ENCODE measurements around the gene NUDT6. TPM values are rescaled to one million over a fixed set of nuclear protein-coding genes. Genes with fewer than 3 reads are reported as not detected.

Gene NUDT6
- total and polyA plus RNA-seq, 7 experiments from 2014 or later: 0.82 to 7.4 (median 2.4) TPM

GRCh38 chr4:122898370-122899150 is 23.8 kb downstream of the NUDT6 start:
- ATAC-seq: no peak
- no peaks in the 10 kb centered on the region for H3K27me3 ChIP-seq (ENCODE audit: control insufficient read depth in 2 of 2, insufficient read depth in 2 of 2, low read length in 2 of 2)

DNA sequence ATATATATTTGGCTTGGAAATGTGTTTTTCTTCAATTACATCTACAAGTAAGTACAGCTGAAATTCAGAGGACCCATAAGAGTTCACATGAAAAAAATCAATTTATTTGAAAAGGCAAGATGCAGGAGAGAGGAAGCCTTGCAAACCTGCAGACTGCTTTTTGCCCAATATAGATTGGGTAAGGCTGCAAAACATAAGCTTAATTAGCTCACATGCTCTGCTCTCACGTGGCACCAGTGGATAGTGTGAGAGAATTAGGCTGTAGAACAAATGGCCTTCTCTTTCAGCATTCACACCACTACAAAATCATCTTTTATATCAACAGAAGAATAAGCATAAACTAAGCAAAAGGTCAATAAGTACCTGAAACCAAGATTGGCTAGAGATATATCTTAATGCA is 26.1 kb downstream of the NUDT6 start:
- no peaks in the 10 kb centered on the region for H3K9me3 ChIP-seq (ENCODE audit: control insufficient read depth in 2 of 3, low read length in 3 of 3)
- H3K36me3 ChIP-seq (ENCODE audit: control insufficient read depth in 2 of 3, insufficient read depth in 3 of 3, low read length in 3 of 3): no peaks in the 10 kb centered on the region
- H3K4me3 Mint-ChIP-seq: no peak overlapping the region
- ChIA-PET POLR2A (no interaction called here), CTCF (no interaction called here)
- no peak overlapping the region for H3K4me3 ChIP-seq (ENCODE audit: low read length)
- no peak for DNase-seq
- no peaks in the 10 kb centered on the region for H3K4me1 Mint-ChIP-seq
- H3K27me3 Mint-ChIP-seq: no peaks in the 10 kb centered on the region
- H3K27ac ChIP-seq (ENCODE audit: low read depth, low read length): no peak overlapping the region
- intact Hi-C loops (cut with micrococcal nuclease): no loop called here
- H3K4me1 ChIP-seq (ENCODE audit: control insufficient read depth in 2 of 2, insufficient read depth in 2 of 2, low read length in 2 of 2): no peaks in the 10 kb centered on the region
- no peaks in the 10 kb centered on the region for H3K27me3 ChIP-seq (ENCODE audit: control insufficient read depth in 2 of 2, insufficient read depth in 2 of 2, low read length in 2 of 2)
- no peak for ATAC-seq
- no peaks in the 10 kb centered on the region for H3K9me3 Mint-ChIP-seq
- no peak overlapping the region for H3K27ac Mint-ChIP-seq
- peaks cover 0 to 10% (median 8%) of the 10 kb centered on the region in 5 donors for H3K36me3 Mint-ChIP-seq

More at GRCh38 chr4:122898370-122899150, 23.8 kb downstream of the NUDT6 start:
- Histone ChIP-seq H3K36me3 (ENCODE audit: control insufficient read depth in 2 of 3, insufficient read depth in 3 of 3, low read length in 3 of 3) (no peaks in the 10 kb centered on the region), H3K27ac (ENCODE audit: low read depth, low read length) (no peak overlapping the region), H3K4me1 (ENCODE audit: control insufficient read depth in 2 of 2, insufficient read depth in 2 of 2, low read length in 2 of 2) (no peaks in the 10 kb centered on the region), H3K9me3 (ENCODE audit: control insufficient read depth in 2 of 3, low read length in 3 of 3) (no peaks in the 10 kb centered on the region), H3K4me3 (ENCODE audit: low read length) (no peak overlapping the region)
- Mint-ChIP-seq H3K9me3 (no peaks in the 10 kb centered on the region), H3K27ac (no peak overlapping the region), H3K36me3 (peaks cover 0 to 12% (median 6%) of the 10 kb centered on the region in 5 donors), H3K4me1 (no peaks in the 10 kb centered on the region), H3K4me3 (no peak overlapping the region), H3K27me3 (no peaks in the 10 kb centered on the region)
- ChIA-PET POLR2A (no interaction called here), CTCF (no interaction called here)
- intact Hi-C loops (cut with micrococcal nuclease): no loop called here
- DNase-seq: no peak

DNA sequence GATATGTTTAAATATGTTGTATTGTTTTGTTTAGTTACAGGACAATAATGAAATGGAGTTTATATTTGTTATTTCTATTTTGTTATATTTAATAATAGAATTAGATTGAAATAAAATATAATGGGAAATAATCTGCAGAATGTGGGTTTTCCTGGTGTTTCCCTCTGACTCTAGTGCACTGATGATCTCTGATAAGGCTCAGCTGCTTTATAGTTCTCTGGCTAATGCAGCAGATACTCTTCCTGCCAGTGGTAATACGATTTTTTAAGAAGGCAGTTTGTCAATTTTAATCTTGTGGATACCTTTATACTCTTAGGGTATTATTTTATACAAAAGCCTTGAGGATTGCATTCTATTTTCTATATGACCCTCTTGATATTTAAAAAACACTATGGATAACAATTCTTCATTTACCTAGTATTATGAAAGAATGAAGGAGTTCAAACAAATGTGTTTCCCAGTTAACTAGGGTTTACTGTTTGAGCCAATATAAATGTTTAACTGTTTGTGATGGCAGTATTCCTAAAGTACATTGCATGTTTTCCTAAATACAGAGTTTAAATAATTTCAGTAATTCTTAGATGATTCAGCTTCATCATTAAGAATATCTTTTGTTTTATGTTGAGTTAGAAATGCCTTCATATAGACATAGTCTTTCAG is 26.9 kb downstream of the NUDT6 start:
- H3K9me3 Mint-ChIP-seq: no peaks in the 10 kb centered on the region
- intact Hi-C loops (cut with micrococcal nuclease): no loop called here

GRCh38 chr4:122894827-122895226 is 27.6 kb downstream of the NUDT6 start:
- ATAC-seq (no peak), DNase-seq (no peak)
- no peak overlapping the region for H3K4me3 ChIP-seq (ENCODE audit: low read length)
- intact Hi-C loops (cut with micrococcal nuclease): no loop called here
- H3K27me3 ChIP-seq (ENCODE audit: control insufficient read depth in 2 of 2, insufficient read depth in 2 of 2, low read length in 2 of 2): no peaks in the 10 kb centered on the region
- ChIA-PET CTCF (no interaction called here), POLR2A (no interaction called here)
- Mint-ChIP-seq H3K9me3 (no peaks in the 10 kb centered on the region), H3K4me3 (no peak overlapping the region), H3K27ac (no peak overlapping the region), H3K27me3 (no peaks in the 10 kb centered on the region), H3K36me3 (peaks cover 0 to 5% (median 0%) of the 10 kb centered on the region in 5 donors), H3K4me1 (no peaks in the 10 kb centered on the region)
- no peak overlapping the region for H3K27ac ChIP-seq (ENCODE audit: low read depth, low read length)
- no peaks in the 10 kb centered on the region for H3K36me3 ChIP-seq (ENCODE audit: control insufficient read depth in 2 of 3, insufficient read depth in 3 of 3, low read length in 3 of 3)
- no peaks in the 10 kb centered on the region for H3K4me1 ChIP-seq (ENCODE audit: control insufficient read depth in 2 of 2, insufficient read depth in 2 of 2, low read length in 2 of 2)
- no peaks in the 10 kb centered on the region for H3K9me3 ChIP-seq (ENCODE audit: control insufficient read depth in 2 of 3, low read length in 3 of 3)

More for the DNA sequence above, 26.9 kb downstream of the NUDT6 start:
- Mint-ChIP-seq H3K27ac (peak overlapping the region in 1 of 9 donors; percentile 56), H3K4me1 (no peaks in the 10 kb centered on the region), H3K27me3 (no peaks in the 10 kb centered on the region), H3K4me3 (no peak overlapping the region), H3K36me3 (peaks cover 0 to 9% (median 4%) of the 10 kb centered on the region in 5 donors)
- ChIA-PET CTCF (no interaction called here), POLR2A (no interaction called here)
- Histone ChIP-seq H3K9me3 (ENCODE audit: control insufficient read depth in 2 of 3, low read length in 3 of 3) (no peaks in the 10 kb centered on the region), H3K27me3 (ENCODE audit: control insufficient read depth in 2 of 2, insufficient read depth in 2 of 2, low read length in 2 of 2) (no peaks in the 10 kb centered on the region), H3K27ac (ENCODE audit: low read depth, low read length) (no peak overlapping the region), H3K4me1 (ENCODE audit: control insufficient read depth in 2 of 2, insufficient read depth in 2 of 2, low read length in 2 of 2) (no peaks in the 10 kb centered on the region), H3K4me3 (ENCODE audit: low read length) (no peak overlapping the region), H3K36me3 (ENCODE audit: control insufficient read depth in 2 of 3, insufficient read depth in 3 of 3, low read length in 3 of 3) (no peaks in the 10 kb centered on the region)
- no peak for ATAC-seq
- DNase-seq: no peak

- no peak overlapping the region for H3K4me3 Mint-ChIP-seq
- H3K27me3 ChIP-seq (ENCODE audit: control insufficient read depth in 2 of 2, insufficient read depth in 2 of 2, low read length in 2 of 2): no peaks in the 10 kb centered on the region
- H3K27ac ChIP-seq (ENCODE audit: low read depth, low read length): no peak overlapping the region
- no peaks in the 10 kb centered on the region for H3K4me1 Mint-ChIP-seq
- no peaks in the 10 kb centered on the region for H3K27me3 Mint-ChIP-seq
- POLR2A ChIA-PET: no interaction called here
- intact Hi-C loops (cut with micrococcal nuclease): no loop called here
- H3K36me3 ChIP-seq (ENCODE audit: control insufficient read depth in 2 of 3, insufficient read depth in 3 of 3, low read length in 3 of 3): no peaks in the 10 kb centered on the region
- no peak overlapping the region for H3K4me3 ChIP-seq (ENCODE audit: low read length)
- CTCF ChIA-PET: no interaction called here
- ATAC-seq (no peak), DNase-seq (no peak)
- H3K9me3 Mint-ChIP-seq: no peaks in the 10 kb centered on the region
- no peaks in the 10 kb centered on the region for H3K9me3 ChIP-seq (ENCODE audit: control insufficient read depth in 2 of 3, low read length in 3 of 3)
- no peak overlapping the region for H3K27ac Mint-ChIP-seq
- H3K4me1 ChIP-seq (ENCODE audit: control insufficient read depth in 2 of 2, insufficient read depth in 2 of 2, low read length in 2 of 2): no peaks in the 10 kb centered on the region
- H3K36me3 Mint-ChIP-seq: peaks cover 0 to 17% (median 0%) of the 10 kb centered on the region in 5 donors
Measured at GRCh38 chr4:122890147-122890795, 32.1 kb downstream of the NUDT6 start.

DNA sequence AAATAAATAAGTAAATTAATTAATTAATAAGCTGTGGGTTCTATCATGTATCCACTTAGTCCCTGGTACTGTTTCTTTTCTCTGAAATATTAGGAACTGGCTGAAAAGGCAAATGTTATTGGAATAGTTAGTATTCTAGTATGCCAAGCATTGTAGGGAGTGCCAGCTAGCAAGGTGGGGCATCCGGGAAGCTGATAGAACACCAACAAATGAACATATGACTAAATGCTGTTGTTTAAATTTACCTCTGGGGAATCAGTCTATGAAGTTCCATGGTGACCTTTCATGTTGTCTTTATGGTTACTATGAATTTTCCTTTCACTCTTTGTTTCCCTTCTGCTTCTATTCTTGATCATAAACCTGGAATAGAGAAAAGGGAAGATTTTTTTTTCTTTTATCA is 32.7 kb downstream of the NUDT6 start:
- CTCF ChIA-PET: no interaction called here
- H3K4me1 Mint-ChIP-seq: no peaks in the 10 kb centered on the region

More for the DNA sequence above, 32.7 kb downstream of the NUDT6 start:
- POLR2A ChIA-PET: no interaction called here
- Mint-ChIP-seq H3K36me3 (peaks cover 0 to 18% (median 0%) of the 10 kb centered on the region in 5 donors), H3K27me3 (no peaks in the 10 kb centered on the region), H3K4me3 (no peak overlapping the region), H3K27ac (no peak overlapping the region), H3K9me3 (no peaks in the 10 kb centered on the region)
- ATAC-seq: no peak
- H3K27me3 ChIP-seq (ENCODE audit: control insufficient read depth in 2 of 2, insufficient read depth in 2 of 2, low read length in 2 of 2): no peaks in the 10 kb centered on the region
- intact Hi-C loops (cut with micrococcal nuclease): no loop called here
- no peak overlapping the region for H3K27ac ChIP-seq (ENCODE audit: low read depth, low read length)
- H3K9me3 ChIP-seq (ENCODE audit: control insufficient read depth in 2 of 3, low read length in 3 of 3): no peaks in the 10 kb centered on the region
- H3K36me3 ChIP-seq (ENCODE audit: control insufficient read depth in 2 of 3, insufficient read depth in 3 of 3, low read length in 3 of 3): no peaks in the 10 kb centered on the region
- no peak for DNase-seq
- no peaks in the 10 kb centered on the region for H3K4me1 ChIP-seq (ENCODE audit: control insufficient read depth in 2 of 2, insufficient read depth in 2 of 2, low read length in 2 of 2)
- H3K4me3 ChIP-seq (ENCODE audit: low read length): no peak overlapping the region

Measured in naive thymus-derived CD4-positive, alpha-beta T cell (primary cell).